ENCODE measurements around the gene RAMP2. TPM values are rescaled to one million over a fixed set of nuclear protein-coding genes. Genes with fewer than 3 reads are reported as not detected.

RAMP2 gene, protein sequence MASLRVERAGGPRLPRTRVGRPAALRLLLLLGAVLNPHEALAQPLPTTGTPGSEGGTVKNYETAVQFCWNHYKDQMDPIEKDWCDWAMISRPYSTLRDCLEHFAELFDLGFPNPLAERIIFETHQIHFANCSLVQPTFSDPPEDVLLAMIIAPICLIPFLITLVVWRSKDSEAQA
- 10.9 to 13.1 TPM (median 11.6 TPM) in 3 replicates for total RNA-seq (2021)
- Bru-seq, nascent RNA = percentile 39 among the genes with signal in this experiment
- long read RNA-seq, experiment 1, transcript RAMP2-201 (4 exons, 780 nt) = major isoform, 19 of 29 reads
- long read RNA-seq, experiment 1, transcript RAMP2-205 (4 exons, 858 nt) = minor isoform, 6 of 29 reads
- long read RNA-seq, experiment 1, partial matches to known transcripts = 0 of 29 reads
- long read RNA-seq, experiment 1, other reads (novel, unspliced or antisense) = 2 of 29 reads
- long read RNA-seq, experiment 2, transcript RAMP2-205 (4 exons, 858 nt) = minor isoform, 11 of 31 reads
- long read RNA-seq, experiment 2, transcript RAMP2-201 (4 exons, 780 nt) = major isoform, 12 of 31 reads
- long read RNA-seq, experiment 2, partial matches to known transcripts = 4 of 31 reads
- long read RNA-seq, experiment 2, other reads (novel, unspliced or antisense) = 3 of 31 reads
- long read RNA-seq, experiment 3, transcript RAMP2-205 (4 exons, 858 nt) = major isoform, 10 of 12 reads
- long read RNA-seq, experiment 3, partial matches to known transcripts = 1 of 12 reads
- long read RNA-seq, experiment 3, other reads (novel, unspliced or antisense) = 1 of 12 reads

DNA sequence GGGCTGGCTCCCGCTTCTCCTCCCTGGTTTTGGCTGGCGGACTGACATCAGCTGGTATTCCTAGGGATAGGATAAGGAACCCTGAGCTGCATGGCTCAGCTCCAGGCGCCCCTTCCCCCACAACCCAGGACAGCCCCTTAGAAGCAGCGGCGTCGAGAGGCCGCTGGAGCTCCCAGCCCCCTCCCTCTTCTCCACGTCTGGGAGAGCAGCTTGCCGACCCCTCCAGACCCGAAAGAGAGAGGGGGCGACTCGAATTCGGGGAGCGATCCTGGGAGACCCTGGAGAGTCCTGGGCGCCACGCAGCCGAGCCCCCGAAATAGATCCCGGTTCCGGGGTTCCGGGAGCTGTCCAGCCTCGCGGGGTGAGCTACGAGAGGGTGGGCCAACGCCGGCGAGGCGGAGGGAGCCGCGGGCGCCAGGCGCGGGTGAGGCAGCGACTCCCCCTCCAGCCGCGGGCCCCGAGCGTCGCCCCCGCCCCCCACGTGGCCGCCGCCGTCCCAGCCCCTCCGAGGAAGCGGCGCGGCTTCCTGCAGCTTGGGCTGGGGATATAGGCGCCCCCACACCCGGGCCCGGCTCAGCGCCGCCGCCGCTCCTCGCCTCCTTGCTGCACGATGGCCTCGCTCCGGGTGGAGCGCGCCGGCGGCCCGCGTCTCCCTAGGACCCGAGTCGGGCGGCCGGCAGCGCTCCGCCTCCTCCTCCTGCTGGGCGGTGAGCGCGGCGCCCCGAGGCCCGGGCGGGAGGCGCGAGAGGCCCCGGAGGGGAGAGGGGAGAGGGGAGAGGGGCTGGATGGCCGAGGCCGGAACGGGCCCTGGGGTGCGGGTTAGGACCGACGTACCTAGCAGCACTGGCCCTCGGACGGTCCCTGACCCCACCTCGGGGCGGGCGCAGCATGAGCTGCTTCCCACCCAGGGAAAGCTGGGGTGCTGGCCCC, at the start of gene RAMP2:
TSS of gene RAMP2 (plus strand) at position 576 of the 930 bp plus-strand sequence. CDS start at position 611, 35 bp downstream.
- Mint-ChIP-seq H3K36me3 (no peaks in the 10 kb centered on the region), H3K27ac (no peak within 1 kb of the TSS), H3K4me1 (peaks cover 25% of the 10 kb centered on the region), H3K27me3 (ENCODE audit: low read depth) (peaks cover 55% of the 10 kb centered on the region), H3K4me3 (peak within 1 kb of the TSS; percentile 67), H3K9me3 (no peaks in the 10 kb centered on the region)
- POLR2A ChIA-PET = interaction anchor here (0.6 to 1.9 kb wide), 4 partner anchors 13 to 87 kb away, joined by 3 to 8 read pairs (median 4); partner anchors contain the start of genes EZH1 and VPS25
- DNase-seq (ENCODE audit: low spot score) (peak; percentile 51), ATAC-seq (peak; percentile 60)
- CTCF ChIA-PET = interaction anchor here (0.8 to 5.2 kb wide), 21 partner anchors 9 to 636 kb away, joined by 3 to 117 read pairs (median 6); partner anchors contain the start of genes BECN1, CNTD1, CNTNAP1 and COA3
- TF ChIP-seq KAT7 (CRISPR knock-in tag; IDR thresholded peaks at IDR 0.05; ENCODE audit: borderline replicate concordance) = no peak
- TF ChIP-seq, protein P1, sequence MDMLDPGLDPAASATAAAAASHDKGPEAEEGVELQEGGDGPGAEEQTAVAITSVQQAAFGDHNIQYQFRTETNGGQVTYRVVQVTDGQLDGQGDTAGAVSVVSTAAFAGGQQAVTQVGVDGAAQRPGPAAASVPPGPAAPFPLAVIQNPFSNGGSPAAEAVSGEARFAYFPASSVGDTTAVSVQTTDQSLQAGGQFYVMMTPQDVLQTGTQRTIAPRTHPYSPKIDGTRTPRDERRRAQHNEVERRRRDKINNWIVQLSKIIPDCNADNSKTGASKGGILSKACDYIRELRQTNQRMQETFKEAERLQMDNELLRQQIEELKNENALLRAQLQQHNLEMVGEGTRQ (CRISPR knock-in tag; IDR thresholded peaks at IDR 0.05) = peak; percentile 57; the same call in 1 of the 2 replicates
- peak; percentile 22; the same call in 1 of the 2 replicates for TF ChIP-seq ZNF263 (CRISPR knock-in tag; IDR thresholded peaks at IDR 0.05; ENCODE audit: low read depth)
- TF ChIP-seq, protein P2, sequence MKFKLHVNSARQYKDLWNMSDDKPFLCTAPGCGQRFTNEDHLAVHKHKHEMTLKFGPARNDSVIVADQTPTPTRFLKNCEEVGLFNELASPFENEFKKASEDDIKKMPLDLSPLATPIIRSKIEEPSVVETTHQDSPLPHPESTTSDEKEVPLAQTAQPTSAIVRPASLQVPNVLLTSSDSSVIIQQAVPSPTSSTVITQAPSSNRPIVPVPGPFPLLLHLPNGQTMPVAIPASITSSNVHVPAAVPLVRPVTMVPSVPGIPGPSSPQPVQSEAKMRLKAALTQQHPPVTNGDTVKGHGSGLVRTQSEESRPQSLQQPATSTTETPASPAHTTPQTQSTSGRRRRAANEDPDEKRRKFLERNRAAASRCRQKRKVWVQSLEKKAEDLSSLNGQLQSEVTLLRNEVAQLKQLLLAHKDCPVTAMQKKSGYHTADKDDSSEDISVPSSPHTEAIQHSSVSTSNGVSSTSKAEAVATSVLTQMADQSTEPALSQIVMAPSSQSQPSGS (CRISPR knock-in tag; IDR thresholded peaks at IDR 0.05; ENCODE audit: borderline replicate concordance, low read depth) = no peak
- no peak for TF ChIP-seq ETV6 (CRISPR knock-in tag; IDR thresholded peaks at IDR 0.05)
- no peak for TF ChIP-seq JAZF1 (CRISPR knock-in tag; IDR thresholded peaks at IDR 0.05)
- TF ChIP-seq PRRX2 (CRISPR knock-in tag; IDR thresholded peaks at IDR 0.05) = no peak
- TF ChIP-seq, protein P3, sequence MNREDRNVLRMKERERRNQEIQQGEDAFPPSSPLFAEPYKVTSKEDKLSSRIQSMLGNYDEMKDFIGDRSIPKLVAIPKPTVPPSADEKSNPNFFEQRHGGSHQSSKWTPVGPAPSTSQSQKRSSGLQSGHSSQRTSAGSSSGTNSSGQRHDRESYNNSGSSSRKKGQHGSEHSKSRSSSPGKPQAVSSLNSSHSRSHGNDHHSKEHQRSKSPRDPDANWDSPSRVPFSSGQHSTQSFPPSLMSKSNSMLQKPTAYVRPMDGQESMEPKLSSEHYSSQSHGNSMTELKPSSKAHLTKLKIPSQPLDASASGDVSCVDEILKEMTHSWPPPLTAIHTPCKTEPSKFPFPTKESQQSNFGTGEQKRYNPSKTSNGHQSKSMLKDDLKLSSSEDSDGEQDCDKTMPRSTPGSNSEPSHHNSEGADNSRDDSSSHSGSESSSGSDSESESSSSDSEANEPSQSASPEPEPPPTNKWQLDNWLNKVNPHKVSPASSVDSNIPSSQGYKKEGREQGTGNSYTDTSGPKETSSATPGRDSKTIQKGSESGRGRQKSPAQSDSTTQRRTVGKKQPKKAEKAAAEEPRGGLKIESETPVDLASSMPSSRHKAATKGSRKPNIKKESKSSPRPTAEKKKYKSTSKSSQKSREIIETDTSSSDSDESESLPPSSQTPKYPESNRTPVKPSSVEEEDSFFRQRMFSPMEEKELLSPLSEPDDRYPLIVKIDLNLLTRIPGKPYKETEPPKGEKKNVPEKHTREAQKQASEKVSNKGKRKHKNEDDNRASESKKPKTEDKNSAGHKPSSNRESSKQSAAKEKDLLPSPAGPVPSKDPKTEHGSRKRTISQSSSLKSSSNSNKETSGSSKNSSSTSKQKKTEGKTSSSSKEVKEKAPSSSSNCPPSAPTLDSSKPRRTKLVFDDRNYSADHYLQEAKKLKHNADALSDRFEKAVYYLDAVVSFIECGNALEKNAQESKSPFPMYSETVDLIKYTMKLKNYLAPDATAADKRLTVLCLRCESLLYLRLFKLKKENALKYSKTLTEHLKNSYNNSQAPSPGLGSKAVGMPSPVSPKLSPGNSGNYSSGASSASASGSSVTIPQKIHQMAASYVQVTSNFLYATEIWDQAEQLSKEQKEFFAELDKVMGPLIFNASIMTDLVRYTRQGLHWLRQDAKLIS (CRISPR knock-in tag; IDR thresholded peaks at IDR 0.05; ENCODE audit: borderline replicate concordance) = no peak
- 0 out of 2 replicates have a peak, but pooled peaks have one; percentile 39 for TF ChIP-seq FOXK1 (CRISPR knock-in tag; IDR thresholded peaks at IDR 0.05)
- TF ChIP-seq, protein P4, sequence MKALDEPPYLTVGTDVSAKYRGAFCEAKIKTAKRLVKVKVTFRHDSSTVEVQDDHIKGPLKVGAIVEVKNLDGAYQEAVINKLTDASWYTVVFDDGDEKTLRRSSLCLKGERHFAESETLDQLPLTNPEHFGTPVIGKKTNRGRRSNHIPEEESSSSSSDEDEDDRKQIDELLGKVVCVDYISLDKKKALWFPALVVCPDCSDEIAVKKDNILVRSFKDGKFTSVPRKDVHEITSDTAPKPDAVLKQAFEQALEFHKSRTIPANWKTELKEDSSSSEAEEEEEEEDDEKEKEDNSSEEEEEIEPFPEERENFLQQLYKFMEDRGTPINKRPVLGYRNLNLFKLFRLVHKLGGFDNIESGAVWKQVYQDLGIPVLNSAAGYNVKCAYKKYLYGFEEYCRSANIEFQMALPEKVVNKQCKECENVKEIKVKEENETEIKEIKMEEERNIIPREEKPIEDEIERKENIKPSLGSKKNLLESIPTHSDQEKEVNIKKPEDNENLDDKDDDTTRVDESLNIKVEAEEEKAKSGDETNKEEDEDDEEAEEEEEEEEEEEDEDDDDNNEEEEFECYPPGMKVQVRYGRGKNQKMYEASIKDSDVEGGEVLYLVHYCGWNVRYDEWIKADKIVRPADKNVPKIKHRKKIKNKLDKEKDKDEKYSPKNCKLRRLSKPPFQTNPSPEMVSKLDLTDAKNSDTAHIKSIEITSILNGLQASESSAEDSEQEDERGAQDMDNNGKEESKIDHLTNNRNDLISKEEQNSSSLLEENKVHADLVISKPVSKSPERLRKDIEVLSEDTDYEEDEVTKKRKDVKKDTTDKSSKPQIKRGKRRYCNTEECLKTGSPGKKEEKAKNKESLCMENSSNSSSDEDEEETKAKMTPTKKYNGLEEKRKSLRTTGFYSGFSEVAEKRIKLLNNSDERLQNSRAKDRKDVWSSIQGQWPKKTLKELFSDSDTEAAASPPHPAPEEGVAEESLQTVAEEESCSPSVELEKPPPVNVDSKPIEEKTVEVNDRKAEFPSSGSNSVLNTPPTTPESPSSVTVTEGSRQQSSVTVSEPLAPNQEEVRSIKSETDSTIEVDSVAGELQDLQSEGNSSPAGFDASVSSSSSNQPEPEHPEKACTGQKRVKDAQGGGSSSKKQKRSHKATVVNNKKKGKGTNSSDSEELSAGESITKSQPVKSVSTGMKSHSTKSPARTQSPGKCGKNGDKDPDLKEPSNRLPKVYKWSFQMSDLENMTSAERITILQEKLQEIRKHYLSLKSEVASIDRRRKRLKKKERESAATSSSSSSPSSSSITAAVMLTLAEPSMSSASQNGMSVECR (CRISPR knock-in tag; IDR thresholded peaks at IDR 0.05; ENCODE audit: borderline replicate concordance) = peak; percentile 48; the same call in 1 of the 2 replicates
- TF ChIP-seq, protein P5, sequence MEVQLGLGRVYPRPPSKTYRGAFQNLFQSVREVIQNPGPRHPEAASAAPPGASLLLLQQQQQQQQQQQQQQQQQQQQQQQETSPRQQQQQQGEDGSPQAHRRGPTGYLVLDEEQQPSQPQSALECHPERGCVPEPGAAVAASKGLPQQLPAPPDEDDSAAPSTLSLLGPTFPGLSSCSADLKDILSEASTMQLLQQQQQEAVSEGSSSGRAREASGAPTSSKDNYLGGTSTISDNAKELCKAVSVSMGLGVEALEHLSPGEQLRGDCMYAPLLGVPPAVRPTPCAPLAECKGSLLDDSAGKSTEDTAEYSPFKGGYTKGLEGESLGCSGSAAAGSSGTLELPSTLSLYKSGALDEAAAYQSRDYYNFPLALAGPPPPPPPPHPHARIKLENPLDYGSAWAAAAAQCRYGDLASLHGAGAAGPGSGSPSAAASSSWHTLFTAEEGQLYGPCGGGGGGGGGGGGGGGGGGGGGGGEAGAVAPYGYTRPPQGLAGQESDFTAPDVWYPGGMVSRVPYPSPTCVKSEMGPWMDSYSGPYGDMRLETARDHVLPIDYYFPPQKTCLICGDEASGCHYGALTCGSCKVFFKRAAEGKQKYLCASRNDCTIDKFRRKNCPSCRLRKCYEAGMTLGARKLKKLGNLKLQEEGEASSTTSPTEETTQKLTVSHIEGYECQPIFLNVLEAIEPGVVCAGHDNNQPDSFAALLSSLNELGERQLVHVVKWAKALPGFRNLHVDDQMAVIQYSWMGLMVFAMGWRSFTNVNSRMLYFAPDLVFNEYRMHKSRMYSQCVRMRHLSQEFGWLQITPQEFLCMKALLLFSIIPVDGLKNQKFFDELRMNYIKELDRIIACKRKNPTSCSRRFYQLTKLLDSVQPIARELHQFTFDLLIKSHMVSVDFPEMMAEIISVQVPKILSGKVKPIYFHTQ (CRISPR knock-in tag; IDR thresholded peaks at IDR 0.05) = no peak
- TF ChIP-seq, protein P6, sequence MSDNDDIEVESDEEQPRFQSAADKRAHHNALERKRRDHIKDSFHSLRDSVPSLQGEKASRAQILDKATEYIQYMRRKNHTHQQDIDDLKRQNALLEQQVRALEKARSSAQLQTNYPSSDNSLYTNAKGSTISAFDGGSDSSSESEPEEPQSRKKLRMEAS (CRISPR knock-in tag; IDR thresholded peaks at IDR 0.05) = peak; percentile 59
- TF ChIP-seq ZNF219 (CRISPR knock-in tag; IDR thresholded peaks at IDR 0.05; ENCODE audit: borderline replicate concordance) = 0 out of 2 replicates have a peak, but pooled peaks have one; percentile 18
- TF ChIP-seq, protein P7, sequence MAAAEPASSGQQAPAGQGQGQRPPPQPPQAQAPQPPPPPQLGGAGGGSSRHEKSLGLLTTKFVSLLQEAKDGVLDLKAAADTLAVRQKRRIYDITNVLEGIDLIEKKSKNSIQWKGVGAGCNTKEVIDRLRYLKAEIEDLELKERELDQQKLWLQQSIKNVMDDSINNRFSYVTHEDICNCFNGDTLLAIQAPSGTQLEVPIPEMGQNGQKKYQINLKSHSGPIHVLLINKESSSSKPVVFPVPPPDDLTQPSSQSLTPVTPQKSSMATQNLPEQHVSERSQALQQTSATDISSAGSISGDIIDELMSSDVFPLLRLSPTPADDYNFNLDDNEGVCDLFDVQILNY (CRISPR knock-in tag; IDR thresholded peaks at IDR 0.05) = 0 out of 2 replicates have a peak, but pooled peaks have one; percentile 70
- peak; percentile 67; the same call in 1 of the 2 replicates for TF ChIP-seq TP53 (CRISPR knock-in tag; IDR thresholded peaks at IDR 0.05)
